H9 (cell line): Measurements from ENCODE around the gene STXBP6. TPM values are rescaled to one million over a fixed set of nuclear protein-coding genes. Genes with fewer than 3 reads are reported as not detected.
A peak's percentile ranks its signal among the peaks of the same experiment; 100 is the strongest.

ENCODE experiments used
- DNase-seq: peaks from one replicate; pipeline ENCODE4 v3.0.0-alpha.2; 2017
- H2AFZ ChIP-seq: one replicate; pipeline ENCODE4 v1.6.1; 2013; ENCODE audit warnings: mild to moderate bottlenecking, low read length, control low read depth, moderate library complexity
- H2AK5ac ChIP-seq: 2 replicates; pipeline ENCODE4 v1.6.1; 2013; ENCODE audit warnings: low read length, control low read depth, mixed read lengths; ENCODE audit not compliant: insufficient read length
- H2BK120ac ChIP-seq: one replicate; pipeline ENCODE4 v1.6.1; 2013; ENCODE audit warnings: low read depth, mild to moderate bottlenecking, low read length, control low read depth, inconsistent platforms; ENCODE audit not compliant: poor library complexity, severe bottlenecking
- H2BK12ac ChIP-seq: 2 replicates; pipeline ENCODE4 v1.6.1; 2013; ENCODE audit warnings: low read length, control low read depth, mixed read lengths, low read depth; ENCODE audit not compliant: insufficient read length
- H2BK15ac ChIP-seq: 2 replicates; pipeline ENCODE4 v1.6.1; 2013; ENCODE audit warnings: low read depth, low read length, control low read depth
- H2BK20ac ChIP-seq: one replicate; pipeline ENCODE4 v1.6.1; 2013; ENCODE audit warnings: low read depth, mild to moderate bottlenecking, low read length, control low read depth, inconsistent platforms; ENCODE audit not compliant: poor library complexity, severe bottlenecking
- H2BK5ac ChIP-seq: 2 replicates; pipeline ENCODE4 v1.6.1; 2013; ENCODE audit warnings: low read length, control low read depth, mixed read lengths; ENCODE audit not compliant: insufficient read length
- H3K14ac ChIP-seq: 2 replicates; pipeline ENCODE4 v1.6.1; 2013; ENCODE audit warnings: low read length, control low read depth; ENCODE audit not compliant: insufficient read depth
- H3K18ac ChIP-seq: 2 replicates; pipeline ENCODE4 v1.6.1; 2013; ENCODE audit warnings: low read depth, mild to moderate bottlenecking, mixed read lengths, low read length, control low read depth; ENCODE audit not compliant: insufficient read length
- H3K23ac ChIP-seq: 2 replicates; pipeline ENCODE4 v1.6.1; 2013; ENCODE audit warnings: low read length, control low read depth, mixed read lengths, low read depth; ENCODE audit not compliant: insufficient read length
- H3K23me2 ChIP-seq: 2 replicates; pipeline ENCODE4 v1.6.1; 2013; ENCODE audit warnings: low read depth, mild to moderate bottlenecking, mixed read lengths, low read length, control low read depth; ENCODE audit not compliant: insufficient read length, poor library complexity, severe bottlenecking
- H3K27ac ChIP-seq: 2 replicates; pipeline ENCODE4 v1.5.1; 2013; ENCODE audit warnings: low read length, control low read depth, mixed read lengths, low read depth; ENCODE audit not compliant: insufficient read length
- H3K27me3 ChIP-seq: 2 replicates; pipeline ENCODE4 v1.6.1; 2013; ENCODE audit warnings: low read length, control low read depth, inconsistent platforms; ENCODE audit not compliant: insufficient read depth
- H3K4ac ChIP-seq: 2 replicates; pipeline ENCODE4 v1.6.1; 2013; ENCODE audit warnings: low read depth, mild to moderate bottlenecking, control low read depth, inconsistent platforms, low read length, moderate library complexity
- H3K4me1 ChIP-seq: 2 replicates; pipeline ENCODE4 v1.6.1; 2013; ENCODE audit warnings: low read length, control low read depth, inconsistent platforms; ENCODE audit not compliant: insufficient read depth
- H3K4me2 ChIP-seq: 2 replicates; pipeline ENCODE4 v1.6.1; 2013; ENCODE audit warnings: low read length, control low read depth, mixed read lengths; ENCODE audit not compliant: insufficient read length, insufficient read depth
- H3K56ac ChIP-seq: 2 replicates; pipeline ENCODE4 v1.6.1; 2013; ENCODE audit warnings: low read depth, mild to moderate bottlenecking, mixed read lengths, low read length, control low read depth; ENCODE audit not compliant: insufficient read length
- H3K79me1 ChIP-seq: 2 replicates; pipeline ENCODE4 v1.6.1; 2013; ENCODE audit warnings: low read depth, mild to moderate bottlenecking, moderate library complexity, low read length, control low read depth, inconsistent platforms; ENCODE audit not compliant: insufficient read depth, poor library complexity, severe bottlenecking
- H3K79me2 ChIP-seq: 2 replicates; pipeline ENCODE4 v1.6.1; 2013; ENCODE audit warnings: low read length, control low read depth, inconsistent platforms; ENCODE audit not compliant: insufficient read depth
- H3K9ac ChIP-seq: 2 replicates; pipeline ENCODE4 v1.6.1; 2013; ENCODE audit warnings: low read length, control low read depth, mixed read lengths; ENCODE audit not compliant: insufficient read length; ENCODE audit errors: extremely low read depth
- H3K9me3 ChIP-seq: one replicate; pipeline ENCODE4 v1.6.1; 2013; ENCODE audit warnings: low read depth, low read length, inconsistent platforms; ENCODE audit not compliant: control insufficient read depth
- H3T11ph ChIP-seq: one replicate; pipeline ENCODE4 v1.6.1; 2013; ENCODE audit warnings: mild to moderate bottlenecking, low read length, control low read depth, inconsistent platforms
- H4K20me1 ChIP-seq: one replicate; pipeline ENCODE4 v1.6.1; 2013; ENCODE audit not compliant: control insufficient read depth, insufficient read length, insufficient read depth
- H4K5ac ChIP-seq: 2 replicates; pipeline ENCODE4 v1.6.1; 2013; ENCODE audit warnings: low read depth, mild to moderate bottlenecking, mixed read lengths, low read length, control low read depth; ENCODE audit not compliant: insufficient read length
- H4K8ac ChIP-seq: replicated peaks from 2 replicates; pipeline ENCODE4 v1.6.1; 2013; ENCODE audit warnings: low read length, control low read depth, mixed read lengths, low read depth; ENCODE audit not compliant: insufficient read length
- H4K91ac ChIP-seq: 2 replicates; pipeline ENCODE4 v1.6.1; 2013; ENCODE audit warnings: low read depth, mild to moderate bottlenecking, moderate library complexity, mixed read lengths, low read length, control low read depth; ENCODE audit not compliant: insufficient read length
- H3K27ac Mint-ChIP-seq, 3 experiments: 2 replicates in 2 of 3; 3 replicates in 1 of 3; pipeline ENCODE4 v1.8.0; 2020 to 2021; ENCODE audit warnings: mixed read lengths in 3 of 3, mild to moderate bottlenecking in 1 of 3, moderate library complexity in 1 of 3
- H3K27me3 Mint-ChIP-seq: 2 replicates; pipeline ENCODE4 v1.8.0; 2021; ENCODE audit warnings: low read depth, mild to moderate bottlenecking, moderate library complexity, mixed read lengths
- H3K36me3 Mint-ChIP-seq, 3 experiments: 2 replicates in 2 of 3; 3 replicates in 1 of 3; pipeline ENCODE4 v1.8.0; 2020 to 2021; ENCODE audit warnings: low read depth in 3 of 3, mixed read lengths in 3 of 3; ENCODE audit not compliant: insufficient read depth in 1 of 3
- H3K4me1 Mint-ChIP-seq, 2 experiments: 2 replicates each; pipeline ENCODE4 v1.8.0; 2020; ENCODE audit warnings: mixed read lengths in 2 of 2
- H3K4me3 Mint-ChIP-seq, 2 experiments: 2 replicates in 1 of 2; 3 replicates in 1 of 2; pipeline ENCODE4 v1.8.0; 2020 to 2021; ENCODE audit warnings: mild to moderate bottlenecking in 2 of 2, mixed read lengths in 2 of 2, moderate library complexity in 1 of 2
- H3K9me3 Mint-ChIP-seq, 2 experiments: 2 replicates in 1 of 2; 3 replicates in 1 of 2; pipeline ENCODE4 v1.8.0; 2020; ENCODE audit warnings: mild to moderate bottlenecking in 2 of 2, mixed read lengths in 2 of 2, moderate library complexity in 1 of 2
- CTCF ChIP-seq: fragments of 200-600 bp; sonication (generic); conservative IDR thresholded peaks from 3 replicates; pipeline ENCODE4 v1.8.0; 2021; ENCODE audit warnings: antibody characterized with exemption, mild to moderate bottlenecking
- WGBS: extraction: QIAGEN DNeasy Blood & Tissue Kit; methylation state at CpG from one replicate; pipeline ENCODE4 v1.1.7; 2013; ENCODE audit warnings: missing lambda C conversion rate, low lambda C conversion rate, mixed read lengths; ENCODE audit not compliant: insufficient read length; ENCODE audit errors: extremely low coverage; 5-methylcytosine and 5-hydroxymethylcytosine counted together
- total RNA-seq: library from RNA; stranded (reverse); gene quantifications from 2 replicates; pipeline ENCODE4 v1.2.1, GENCODE V29; 2021

Gene STXBP6
- total RNA-seq, 1 experiment from 2014 or later, result 3.6 TPM

- Histone ChIP-seq H3K27me3 (no peaks in the 10 kb centered on the region), H2BK20ac (no peak overlapping the region), H3K4me2 (no peak overlapping the region), H3K56ac (no peak overlapping the region), H4K91ac (no peak overlapping the region), H4K5ac (no peak overlapping the region), H3K4ac (no peak overlapping the region), H3K23ac (no peak overlapping the region), H3K79me2 (no peaks in the 10 kb centered on the region), H2BK15ac (no peak overlapping the region), H3K79me1 (no peaks in the 10 kb centered on the region), H3K23me2 (no peaks in the 10 kb centered on the region), H4K8ac (no peak overlapping the region), H2BK120ac (no peak overlapping the region), H3K4me1 (no peaks in the 10 kb centered on the region; the same call in 1 of the 2 replicates), H2AFZ (peak overlapping the region; percentile 19), H3K9ac (no peak overlapping the region), H3K14ac (no peak overlapping the region), H2BK5ac (no peak overlapping the region), H3K9me3 (no peaks in the 10 kb centered on the region), H4K20me1 (no peaks in the 10 kb centered on the region), H3T11ph (no peak overlapping the region), H2AK5ac (no peak overlapping the region), H3K27ac (no peak overlapping the region), H2BK12ac (no peak overlapping the region), H3K18ac (no peak overlapping the region)
- Mint-ChIP-seq H3K9me3 (peaks cover 0 to under 1% of the 10 kb centered on the region in 2 experiments; a peak in 1 of 5 replicates), H3K27ac (no peak overlapping the region), H3K4me3 (no peak overlapping the region), H3K36me3 (no peaks in the 10 kb centered on the region), H3K4me1 (peaks cover 10 to 20% of the 10 kb centered on the region in 2 experiments), H3K27me3 (peaks cover 3% of the 10 kb centered on the region)
- no peak for TF ChIP-seq CTCF
- WGBS, result no CpG with 5 or more reads among the region's 8 CpGs
- DNase-seq, result peak; percentile 46
Observed at GRCh38 chr14:24775950-24776349, 274.0 kb downstream of the STXBP6 start.
